GM12878 (cell line): ENCODE measurements around the gene CACNA2D4. TPM values are rescaled to one million over a fixed set of nuclear protein-coding genes. Genes with fewer than 3 reads are reported as not detected.
A peak's percentile ranks its signal among the peaks of the same experiment; 100 is the strongest.

ENCODE experiments used
- BCL11A ChIP-seq: IDR thresholded peaks from 2 replicates; pipeline ENCODE4 v1.6.1; 2011; ENCODE audit warnings: low read depth, low read length
- BHLHE40 ChIP-seq, 2 experiments: fragments of 450-650 bp in 1 of 2; IDR thresholded peaks; 2 replicates each; pipeline ENCODE4 v1.6.1; 2011 to 2017; ENCODE audit warnings: low read depth in 2 of 2, borderline replicate concordance in 1 of 2, improper control_type of control experiment in 1 of 2, low read length in 1 of 2, mild to moderate bottlenecking in 1 of 2
- CBX5 ChIP-seq: sonication (generic); IDR thresholded peaks from 2 replicates; pipeline ENCODE4 v1.6.1; 2016; ENCODE audit warnings: low read depth, moderate library complexity, mild to moderate bottlenecking, inconsistent platforms
- CHD2 ChIP-seq: IDR thresholded peaks from 2 replicates; pipeline ENCODE4 v1.6.1; 2011; ENCODE audit warnings: low read depth, low read length, improper control_type of control experiment, borderline replicate concordance
- IKZF1 ChIP-seq: fragments of 450-650 bp; conservative IDR thresholded peaks from 2 replicates; pipeline ENCODE4 v1.6.1; 2017; ENCODE audit warnings: antibody characterized with exemption, mild to moderate bottlenecking
- JUND ChIP-seq: IDR thresholded peaks from 2 replicates; pipeline ENCODE4 v1.6.1; 2012; ENCODE audit warnings: low read depth, mild to moderate bottlenecking, low read length, improper control_type of control experiment, moderate library complexity
- MEF2B ChIP-seq: fragments of 450-650 bp; IDR thresholded peaks from 2 replicates; pipeline ENCODE4 v1.6.1; 2018; ENCODE audit warnings: mild to moderate bottlenecking, moderate library complexity; ENCODE audit not compliant: partially characterized antibody, poor library complexity, severe bottlenecking
- MXI1 ChIP-seq: fragments of 150-350 bp; IDR thresholded peaks from 2 replicates; pipeline ENCODE4 v1.6.1; 2011; ENCODE audit warnings: low read depth, mild to moderate bottlenecking, inconsistent platforms, low read length, improper control_type of control experiment
- MYB ChIP-seq: fragments of 150-350 bp; IDR thresholded peaks from 2 replicates; pipeline ENCODE4 v1.6.1; 2014; ENCODE audit warnings: mild to moderate bottlenecking, low read depth, low read length, borderline replicate concordance
- MYC ChIP-seq: IDR thresholded peaks from 2 replicates; pipeline ENCODE4 v1.6.1; 2011; ENCODE audit warnings: mild to moderate bottlenecking, low read length, moderate library complexity, inconsistent platforms; ENCODE audit not compliant: insufficient read depth, insufficient replicate concordance, insufficient read length, severe bottlenecking
- NFYA ChIP-seq: IDR thresholded peaks from 2 replicates; pipeline ENCODE4 v1.6.1; 2011; ENCODE audit warnings: low read depth, mild to moderate bottlenecking, low read length, improper control_type of control experiment, borderline replicate concordance
- SIN3A ChIP-seq: IDR thresholded peaks from 2 replicates; pipeline ENCODE4 v1.6.1; 2012; ENCODE audit warnings: low read depth, low read length, improper control_type of control experiment
- SMC3 ChIP-seq: IDR thresholded peaks from 2 replicates; pipeline ENCODE4 v1.6.1; 2011; ENCODE audit warnings: low read length, improper control_type of control experiment, borderline replicate concordance
- SPI1 ChIP-seq: IDR thresholded peaks from 2 replicates; pipeline ENCODE4 v1.6.1; 2011; ENCODE audit warnings: low read depth, mild to moderate bottlenecking, low read length, moderate library complexity, borderline replicate concordance; ENCODE audit not compliant: insufficient read depth
- STAT1 ChIP-seq: fragments of 450-650 bp; conservative IDR thresholded peaks from 2 replicates; pipeline ENCODE4 v1.6.1; 2014; ENCODE audit warnings: antibody characterized with exemption, mild to moderate bottlenecking
- SUZ12 ChIP-seq: fragments of 200-600 bp; sonication (generic); IDR thresholded peaks from one replicate; pipeline ENCODE4 v1.6.1; 2018; ENCODE audit warnings: antibody characterized with exemption, mild to moderate bottlenecking; ENCODE audit not compliant: unreplicated experiment
- TBL1XR1 ChIP-seq: IDR thresholded peaks from 2 replicates; pipeline ENCODE4 v1.6.1; 2012; ENCODE audit warnings: low read depth, low read length, improper control_type of control experiment
- TCF3 ChIP-seq: IDR thresholded peaks from 2 replicates; pipeline ENCODE4 v1.6.1; 2012; ENCODE audit warnings: low read depth, mild to moderate bottlenecking, low read length, borderline replicate concordance; ENCODE audit not compliant: insufficient read depth
- YBX1 ChIP-seq: fragments of 450-650 bp; IDR thresholded peaks from 2 replicates; pipeline ENCODE4 v1.6.1; 2016; ENCODE audit warnings: antibody characterized with exemption
- ZNF622 ChIP-seq: fragments of 450-650 bp; IDR thresholded peaks from 2 replicates; pipeline ENCODE4 v1.6.1; 2017; ENCODE audit warnings: mild to moderate bottlenecking, inconsistent platforms
- polyA plus RNA-seq, 11 experiments: library from polyadenylated mRNA; depleted of rRNA in 4 of 11; unstranded in 6 of 11; stranded (reverse) in 5 of 11; fragments of >200 nt; fragmentation: Nextera tagmentation in 4 of 11; fragmentation: Illumina TruSeq in 1 of 11; extraction: Ambion mirVana in 4 of 11; extraction: Trizol in 1 of 11; gene quantifications; 1 replicate in 1 of 11; 2 replicates in 10 of 11; pipeline versions ENCODE4 v1.2.1 to v1.2.3, GENCODE V29; 2011 to 2016; ENCODE audit warnings: inconsistent platforms in 2 of 11, missing spikeins in 2 of 11, low read depth in 1 of 11
- total RNA-seq, 4 experiments: library from RNA; depleted of rRNA in 3 of 4; stranded (reverse); fragments of >200 nt in 3 of 4; fragmentation: Illumina TruSeq in 1 of 4; extraction: Trizol in 1 of 4; gene quantifications; 2 replicates each; pipeline versions ENCODE4 v1.2.1 to v1.2.3, GENCODE V29; 2013 to 2021
- TF ChIP-seq, protein P1 (sequence below): IDR thresholded peaks from 2 replicates; pipeline ENCODE4 v1.6.1; 2012; ENCODE audit warnings: mild to moderate bottlenecking, low read depth, low read length
- TF ChIP-seq, protein P2 (sequence below): IDR thresholded peaks from 2 replicates; pipeline ENCODE4 v1.6.1; 2011; ENCODE audit warnings: borderline replicate concordance, low read depth, mild to moderate bottlenecking, moderate library complexity, low read length; ENCODE audit not compliant: insufficient read depth, poor library complexity, severe bottlenecking

The CACNA2D4 gene
- total and polyA plus RNA-seq, 10 of the 15 experiments (the other 5 are each of a cell fraction or from before 2014, with no cell fraction given), result 0.03 to 1.0 (median 0.65) TPM

DNA sequence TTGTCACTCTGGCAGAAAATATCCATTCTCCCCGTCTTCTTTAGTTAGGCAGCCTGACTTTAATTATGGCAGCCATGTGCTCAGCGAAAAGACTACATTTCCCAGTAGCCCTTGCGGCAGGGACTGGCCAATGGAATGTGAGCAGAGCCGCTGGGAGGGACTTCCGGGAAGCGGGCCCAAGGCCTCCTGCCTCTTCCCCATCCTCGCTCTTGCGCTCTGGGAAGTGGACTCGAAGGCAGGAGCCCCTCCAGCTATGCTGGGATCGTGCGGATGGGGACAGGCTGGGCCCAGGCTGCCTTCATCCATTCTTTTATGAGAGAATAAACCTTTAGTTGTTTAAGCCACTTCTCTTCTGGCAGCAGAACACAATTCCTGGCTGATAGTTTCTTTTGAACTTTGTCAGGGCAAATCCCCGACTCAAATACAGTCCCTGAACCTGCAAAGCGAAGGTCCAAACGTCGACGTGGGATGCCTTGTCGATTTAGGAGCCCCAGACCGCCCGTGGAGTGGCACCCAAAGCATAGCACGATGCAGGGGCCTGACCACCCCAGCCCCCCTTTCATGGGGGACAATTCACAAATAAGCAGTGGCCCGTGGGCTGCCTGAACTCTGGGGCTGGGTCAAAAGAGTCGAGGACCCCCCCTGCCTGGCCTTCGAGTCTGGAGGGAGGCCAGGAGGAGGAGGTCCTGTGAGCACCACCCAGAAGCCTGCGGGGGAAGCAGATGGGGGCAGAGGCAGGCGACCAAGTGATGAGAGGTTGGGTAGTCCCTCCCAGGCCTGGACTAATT, 113.7 kb downstream of the CACNA2D4 start (continued):
- TF ChIP-seq, protein P1, sequence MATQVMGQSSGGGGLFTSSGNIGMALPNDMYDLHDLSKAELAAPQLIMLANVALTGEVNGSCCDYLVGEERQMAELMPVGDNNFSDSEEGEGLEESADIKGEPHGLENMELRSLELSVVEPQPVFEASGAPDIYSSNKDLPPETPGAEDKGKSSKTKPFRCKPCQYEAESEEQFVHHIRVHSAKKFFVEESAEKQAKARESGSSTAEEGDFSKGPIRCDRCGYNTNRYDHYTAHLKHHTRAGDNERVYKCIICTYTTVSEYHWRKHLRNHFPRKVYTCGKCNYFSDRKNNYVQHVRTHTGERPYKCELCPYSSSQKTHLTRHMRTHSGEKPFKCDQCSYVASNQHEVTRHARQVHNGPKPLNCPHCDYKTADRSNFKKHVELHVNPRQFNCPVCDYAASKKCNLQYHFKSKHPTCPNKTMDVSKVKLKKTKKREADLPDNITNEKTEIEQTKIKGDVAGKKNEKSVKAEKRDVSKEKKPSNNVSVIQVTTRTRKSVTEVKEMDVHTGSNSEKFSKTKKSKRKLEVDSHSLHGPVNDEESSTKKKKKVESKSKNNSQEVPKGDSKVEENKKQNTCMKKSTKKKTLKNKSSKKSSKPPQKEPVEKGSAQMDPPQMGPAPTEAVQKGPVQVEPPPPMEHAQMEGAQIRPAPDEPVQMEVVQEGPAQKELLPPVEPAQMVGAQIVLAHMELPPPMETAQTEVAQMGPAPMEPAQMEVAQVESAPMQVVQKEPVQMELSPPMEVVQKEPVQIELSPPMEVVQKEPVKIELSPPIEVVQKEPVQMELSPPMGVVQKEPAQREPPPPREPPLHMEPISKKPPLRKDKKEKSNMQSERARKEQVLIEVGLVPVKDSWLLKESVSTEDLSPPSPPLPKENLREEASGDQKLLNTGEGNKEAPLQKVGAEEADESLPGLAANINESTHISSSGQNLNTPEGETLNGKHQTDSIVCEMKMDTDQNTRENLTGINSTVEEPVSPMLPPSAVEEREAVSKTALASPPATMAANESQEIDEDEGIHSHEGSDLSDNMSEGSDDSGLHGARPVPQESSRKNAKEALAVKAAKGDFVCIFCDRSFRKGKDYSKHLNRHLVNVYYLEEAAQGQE, result no peak
- TF ChIP-seq MXI1, result no peak; the same call in 1 of the 2 replicates
- no peak for TF ChIP-seq BHLHE40 (IDR thresholded peaks at IDR 0.05; ENCODE audit: borderline replicate concordance in 1 of 2, low read depth in 2 of 2, low read length in 1 of 2)
- TF ChIP-seq, protein P2, sequence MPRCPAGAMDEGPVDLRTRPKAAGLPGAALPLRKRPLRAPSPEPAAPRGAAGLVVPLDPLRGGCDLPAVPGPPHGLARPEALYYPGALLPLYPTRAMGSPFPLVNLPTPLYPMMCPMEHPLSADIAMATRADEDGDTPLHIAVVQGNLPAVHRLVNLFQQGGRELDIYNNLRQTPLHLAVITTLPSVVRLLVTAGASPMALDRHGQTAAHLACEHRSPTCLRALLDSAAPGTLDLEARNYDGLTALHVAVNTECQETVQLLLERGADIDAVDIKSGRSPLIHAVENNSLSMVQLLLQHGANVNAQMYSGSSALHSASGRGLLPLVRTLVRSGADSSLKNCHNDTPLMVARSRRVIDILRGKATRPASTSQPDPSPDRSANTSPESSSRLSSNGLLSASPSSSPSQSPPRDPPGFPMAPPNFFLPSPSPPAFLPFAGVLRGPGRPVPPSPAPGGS, result no peak
- no peak for TF ChIP-seq SMC3
- TF ChIP-seq SUZ12, result no peak
- no peak for TF ChIP-seq TBL1XR1
- TF ChIP-seq SPI1, result no peak
- no peak for TF ChIP-seq MYB
- TF ChIP-seq CHD2, result peak; percentile 81; the same call in 1 of the 2 replicates
- no peak for TF ChIP-seq JUND
- no peak for TF ChIP-seq BCL11A
- TF ChIP-seq CBX5, result no peak
- TF ChIP-seq YBX1, result no peak
- TF ChIP-seq STAT1, result no peak
- no peak; the same call in 1 of the 2 replicates for TF ChIP-seq NFYA
- TF ChIP-seq IKZF1, result peak; percentile 72
- no peak for TF ChIP-seq MYC
- no peak for TF ChIP-seq MEF2B
- no peak for TF ChIP-seq TCF3
- no peak for TF ChIP-seq SIN3A
- TF ChIP-seq ZNF622, result no peak
